Erythroblast (primary cell): ENCODE measurements around the gene NOTCH2.

ENCODE experiments used
- GATA1 ChIP-seq: IDR thresholded peaks from 2 replicates; pipeline ENCODE4 v1.6.1; 2011; ENCODE audit warnings: low read depth, mild to moderate bottlenecking, control low read depth, low read length, moderate library complexity
- POLR2A ChIP-seq: IDR thresholded peaks from 2 replicates; pipeline ENCODE4 v1.6.1; 2011; ENCODE audit warnings: mild to moderate bottlenecking, low read length

- TF ChIP-seq POLR2A (no peak), GATA1 (no peak)
Observed at GRCh38 chr1:119937198-119937597, 132.3 kb downstream of the NOTCH2 start.
